Bronchial epithelial cell (primary cell): ENCODE data around the gene HAND2. TPM values are rescaled to one million over a fixed set of nuclear protein-coding genes. Genes with fewer than 3 reads are reported as not detected.

Experiments used
- DNase-seq: peaks from one replicate; pipeline ENCODE4 v3.0.0-alpha.2; 2010; ENCODE audit warnings: low read depth
- FAIRE-seq: peaks from 2 replicates; lab custom pipeline; 2011; peaks lifted over from hg19 to GRCh38; lab: Jason Lieb, UNC
- H3K27me3 ChIP-seq: 2 replicates; pipeline ENCODE4 v1.5.1; 2011; ENCODE audit warnings: low read length; ENCODE audit not compliant: control insufficient read depth, insufficient read depth
- H3K36me3 ChIP-seq: 2 replicates; pipeline ENCODE4 v1.5.1; 2011; ENCODE audit warnings: low read length; ENCODE audit not compliant: control insufficient read depth, insufficient read depth
- H3K4me3 ChIP-seq: 2 replicates; pipeline ENCODE4 v1.5.1; 2011; ENCODE audit warnings: mild to moderate bottlenecking, low read depth, low read length, control low read depth
- total RNA-seq: library from RNA; depleted of rRNA; stranded (reverse); fragments of >200 nt; gene quantifications from 2 replicates; pipeline ENCODE4 v1.2.1, GENCODE V29; 2014
- TF ChIP-seq, protein P1 (sequence below): IDR thresholded peaks from 2 replicates; pipeline ENCODE4 v1.5.1; 2011; ENCODE audit warnings: mild to moderate bottlenecking, moderate library complexity, low read length, control low read depth, inconsistent platforms; ENCODE audit not compliant: insufficient read depth, severe bottlenecking

The HAND2 gene
- total RNA-seq, 1 donor from 2014 or later, result 1.1 TPM

DNA sequence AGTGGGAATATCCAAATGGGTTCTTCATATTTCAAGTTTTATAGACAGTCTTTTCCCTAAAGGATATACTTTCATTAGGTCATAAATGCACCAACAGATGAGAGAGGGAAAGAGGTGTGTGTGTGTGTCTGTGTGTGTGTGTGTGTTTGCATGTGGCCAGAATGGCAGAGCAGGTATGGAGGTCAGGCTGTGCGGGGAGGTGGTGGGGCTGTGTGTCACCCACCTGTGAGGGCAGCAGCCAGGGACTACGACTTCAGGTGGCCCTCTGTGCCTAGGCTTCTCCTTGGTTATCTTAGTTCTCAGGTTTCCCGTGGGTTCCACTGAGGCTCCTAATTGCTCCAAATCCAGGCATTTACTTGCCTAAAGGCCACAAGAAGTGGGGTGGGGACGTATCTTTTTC is 14.6 kb downstream of the HAND2 start:
- Histone ChIP-seq H3K4me3 (no peak overlapping the region), H3K27me3 (peaks cover 40% of the 10 kb centered on the region), H3K36me3 (no peaks in the 10 kb centered on the region)
- TF ChIP-seq, protein P1, sequence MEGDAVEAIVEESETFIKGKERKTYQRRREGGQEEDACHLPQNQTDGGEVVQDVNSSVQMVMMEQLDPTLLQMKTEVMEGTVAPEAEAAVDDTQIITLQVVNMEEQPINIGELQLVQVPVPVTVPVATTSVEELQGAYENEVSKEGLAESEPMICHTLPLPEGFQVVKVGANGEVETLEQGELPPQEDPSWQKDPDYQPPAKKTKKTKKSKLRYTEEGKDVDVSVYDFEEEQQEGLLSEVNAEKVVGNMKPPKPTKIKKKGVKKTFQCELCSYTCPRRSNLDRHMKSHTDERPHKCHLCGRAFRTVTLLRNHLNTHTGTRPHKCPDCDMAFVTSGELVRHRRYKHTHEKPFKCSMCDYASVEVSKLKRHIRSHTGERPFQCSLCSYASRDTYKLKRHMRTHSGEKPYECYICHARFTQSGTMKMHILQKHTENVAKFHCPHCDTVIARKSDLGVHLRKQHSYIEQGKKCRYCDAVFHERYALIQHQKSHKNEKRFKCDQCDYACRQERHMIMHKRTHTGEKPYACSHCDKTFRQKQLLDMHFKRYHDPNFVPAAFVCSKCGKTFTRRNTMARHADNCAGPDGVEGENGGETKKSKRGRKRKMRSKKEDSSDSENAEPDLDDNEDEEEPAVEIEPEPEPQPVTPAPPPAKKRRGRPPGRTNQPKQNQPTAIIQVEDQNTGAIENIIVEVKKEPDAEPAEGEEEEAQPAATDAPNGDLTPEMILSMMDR, result no peak
- DNase-seq (no peak), FAIRE-seq (no peak)

DNA sequence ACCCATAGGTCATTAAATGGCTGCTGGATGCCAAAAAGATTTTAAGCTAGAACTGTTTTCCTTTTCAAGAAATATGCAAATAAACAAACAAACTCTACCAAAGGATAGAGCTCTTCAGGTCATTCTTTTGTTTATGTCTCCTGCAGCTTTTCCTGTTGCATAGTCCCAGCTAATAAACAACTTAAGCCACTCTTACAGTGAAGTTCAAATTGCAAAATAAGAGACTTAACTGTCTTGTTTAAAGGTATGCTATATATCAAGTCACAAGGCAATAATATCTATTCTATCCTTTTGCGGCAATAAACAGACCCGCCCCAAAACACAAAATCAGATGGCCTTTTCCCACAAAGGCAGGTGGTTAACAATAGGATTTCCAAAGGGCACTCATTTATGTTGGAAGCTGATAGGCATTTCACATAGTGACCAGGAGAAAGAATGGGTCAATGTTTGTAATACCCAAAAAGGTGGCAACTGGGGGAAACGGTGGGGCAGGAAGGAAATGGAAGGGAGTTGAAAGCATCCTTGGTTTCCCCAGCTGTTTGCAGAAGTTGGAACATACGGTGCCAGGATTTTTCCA is 15.3 kb downstream of the HAND2 start:
- Histone ChIP-seq H3K36me3 (no peaks in the 10 kb centered on the region), H3K27me3 (peaks cover 39% of the 10 kb centered on the region), H3K4me3 (no peak overlapping the region)
- FAIRE-seq (no peak), DNase-seq (no peak)
- TF ChIP-seq, protein P1, result no peak

DNA sequence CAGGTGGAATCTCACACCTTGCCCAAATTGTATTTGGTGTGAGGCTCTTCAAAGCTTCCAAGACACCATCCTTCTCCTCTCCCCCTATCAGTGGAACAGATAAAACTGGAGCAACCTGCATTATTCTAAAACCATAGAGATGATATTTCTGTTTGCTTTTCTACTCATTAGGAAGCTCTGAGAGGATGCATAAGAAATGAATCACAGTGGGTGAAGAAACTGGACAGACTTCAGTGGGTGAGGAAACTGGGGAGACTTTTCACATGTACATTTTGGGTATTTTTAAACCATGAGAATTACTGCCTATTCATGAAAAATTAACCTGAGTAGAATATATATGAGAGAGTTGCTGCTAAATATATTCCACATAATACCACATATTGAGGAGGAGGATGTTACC is 16.4 kb downstream of the HAND2 start:
- no peaks in the 10 kb centered on the region for H3K36me3 ChIP-seq
- peaks cover 40% of the 10 kb centered on the region for H3K27me3 ChIP-seq
- DNase-seq (no peak), FAIRE-seq (no peak)
- TF ChIP-seq, protein P1, result no peak
- no peak overlapping the region for H3K4me3 ChIP-seq

DNA sequence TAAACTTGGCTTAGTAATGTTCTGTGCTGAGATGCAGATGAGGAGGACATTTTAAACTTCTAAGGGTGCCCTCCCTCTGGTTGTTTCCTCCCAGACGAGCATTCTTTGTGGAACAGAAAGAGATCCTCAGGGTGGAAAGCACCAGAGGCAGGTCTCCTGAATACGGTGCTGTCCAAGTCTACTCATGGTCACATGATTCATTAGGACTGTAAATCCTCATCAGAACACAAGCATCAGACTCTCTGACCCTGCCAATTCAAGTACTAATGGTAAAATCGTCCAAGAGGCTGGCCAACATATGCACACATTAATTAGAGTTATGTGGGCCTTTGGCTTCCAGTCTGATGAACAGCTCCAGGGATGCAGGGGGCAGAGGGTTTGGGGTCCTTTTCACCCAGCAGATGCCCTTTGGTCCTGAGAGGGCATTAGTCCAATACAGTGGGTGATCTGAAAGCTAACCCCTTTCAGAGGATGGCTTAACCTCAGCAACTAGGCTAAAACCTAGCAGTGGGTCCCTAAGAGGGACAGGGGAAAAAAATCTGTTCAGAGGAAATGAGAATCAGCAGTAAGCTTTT is 18.2 kb downstream of the HAND2 start:
- DNase-seq (no peak), FAIRE-seq (no peak)

DNA sequence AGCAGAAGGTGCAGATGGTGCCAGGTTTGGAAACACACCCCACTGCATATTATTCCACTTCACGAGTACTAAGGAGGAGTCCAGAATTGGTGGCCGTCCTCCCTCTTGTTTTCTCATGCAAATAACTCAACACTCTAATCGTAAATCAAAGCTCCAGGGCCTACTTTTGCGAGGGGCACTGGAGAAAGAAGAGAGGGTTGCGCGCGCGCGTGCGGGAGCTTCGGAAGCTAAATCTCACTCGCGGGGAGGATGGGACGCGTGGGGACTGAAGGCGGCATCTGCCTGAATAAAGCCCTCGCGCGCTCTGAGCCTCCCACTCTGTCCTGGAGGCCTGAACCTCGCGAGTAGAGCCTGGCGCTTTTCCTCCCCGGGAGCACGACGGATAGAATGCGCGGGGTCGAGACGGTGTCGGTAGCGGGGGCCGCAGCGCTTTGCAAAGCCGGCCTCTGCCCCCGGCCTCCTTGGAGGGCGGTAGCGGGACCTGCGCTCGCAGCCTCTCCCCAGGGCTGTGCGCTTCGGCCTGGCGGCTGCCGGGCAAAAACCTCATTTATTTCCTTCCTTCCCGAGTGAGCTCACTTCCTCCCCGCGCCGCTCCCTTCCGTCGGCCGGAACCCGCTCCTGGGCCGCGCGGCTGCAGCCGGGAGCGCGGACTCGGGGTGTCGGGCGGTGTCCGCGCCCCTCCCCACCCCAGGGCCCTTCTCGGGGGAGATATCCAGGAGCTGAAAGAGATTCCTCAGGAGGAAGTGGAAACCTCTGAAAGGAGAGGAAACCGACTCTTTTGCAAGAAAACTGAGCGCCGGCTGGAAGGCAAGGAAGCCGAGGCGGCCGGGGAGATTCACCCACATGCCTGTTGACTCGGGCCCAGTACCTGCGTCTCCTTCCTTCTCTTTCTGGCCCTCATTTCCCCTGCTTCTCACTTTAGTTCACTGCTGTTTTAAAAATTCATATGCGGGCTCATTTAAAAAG is 20.7 kb downstream of the HAND2 start:
- FAIRE-seq (no peak), DNase-seq (no peak)
- peak overlapping the region; percentile 27 for H3K4me3 ChIP-seq
- H3K36me3 ChIP-seq, result no peaks in the 10 kb centered on the region
- peaks cover 27% of the 10 kb centered on the region for H3K27me3 ChIP-seq
- TF ChIP-seq, protein P1, result no peak

More for the DNA sequence above, 18.2 kb downstream of the HAND2 start:
- peaks cover 32% of the 10 kb centered on the region for H3K27me3 ChIP-seq
- H3K36me3 ChIP-seq, result no peaks in the 10 kb centered on the region
- TF ChIP-seq, protein P1, result no peak
- H3K4me3 ChIP-seq, result no peak overlapping the region
